Osteoblast (primary cell): ENCODE results near the gene LRRC18. TPM values are rescaled to one million over a fixed set of nuclear protein-coding genes. Genes with fewer than 3 reads are reported as not detected.

Experiments
- DNase-seq: peaks from one replicate; pipeline ENCODE4 v3.0.0; 2011; ENCODE audit warnings: low spot score, mixed read lengths; ENCODE audit not compliant: insufficient read length; ENCODE audit errors: missing footprints
- H2AFZ ChIP-seq: 2 replicates; pipeline ENCODE4 v1.6.0; 2011; ENCODE audit warnings: mild to moderate bottlenecking, low read length
- H3K27ac ChIP-seq: 2 replicates; pipeline ENCODE4 v1.5.1; 2011; ENCODE audit warnings: mild to moderate bottlenecking, low read depth, low read length, moderate library complexity
- H3K27me3 ChIP-seq: 2 replicates; pipeline ENCODE4 v1.6.0; 2012; ENCODE audit warnings: mild to moderate bottlenecking, control low read depth, inconsistent platforms, low read length, moderate library complexity; ENCODE audit not compliant: insufficient read depth
- H3K36me3 ChIP-seq: 2 replicates; pipeline ENCODE4 v1.5.1; 2011; ENCODE audit warnings: mild to moderate bottlenecking, low read length, control low read depth, moderate library complexity; ENCODE audit not compliant: insufficient read depth
- H3K4me1 ChIP-seq: 2 replicates; pipeline ENCODE4 v1.5.1; 2011; ENCODE audit warnings: mild to moderate bottlenecking, low read length, control low read depth, moderate library complexity; ENCODE audit not compliant: insufficient read depth
- H3K4me2 ChIP-seq: 2 replicates; pipeline ENCODE4 v1.6.0; 2011; ENCODE audit warnings: mild to moderate bottlenecking, low read length; ENCODE audit not compliant: insufficient read depth
- H3K4me3 ChIP-seq: fragments of 200-600 bp; sonication (generic); 3 replicates; pipeline ENCODE4 v1.5.1; 2012; ENCODE audit warnings: mild to moderate bottlenecking, low read length, inconsistent platforms; ENCODE audit not compliant: insufficient read depth
- H3K79me2 ChIP-seq: 2 replicates; pipeline ENCODE4 v1.6.0; 2012; ENCODE audit warnings: mild to moderate bottlenecking, low read length, control low read depth, inconsistent platforms; ENCODE audit not compliant: insufficient read depth
- H3K9me3 ChIP-seq: 2 replicates; pipeline ENCODE4 v1.5.1; 2011; ENCODE audit warnings: low read depth, low read length, control low read depth
- H4K20me1 ChIP-seq: 2 replicates; pipeline ENCODE4 v1.6.0; 2012; ENCODE audit warnings: mild to moderate bottlenecking, low read length, control low read depth; ENCODE audit not compliant: insufficient read depth
- total RNA-seq: library from RNA; depleted of rRNA; stranded (reverse); fragments of >200 nt; gene quantifications from 2 replicates; pipeline ENCODE4 v1.2.3, GENCODE V29; 2012
- TF ChIP-seq, protein P1 (sequence below): IDR thresholded peaks from 2 replicates; pipeline ENCODE4 v1.5.1; 2011; ENCODE audit warnings: mild to moderate bottlenecking, low read depth, low read length, moderate library complexity; ENCODE audit errors: extremely low read depth

The LRRC18 gene
- total RNA-seq, 1 donor, result not detected

DNA sequence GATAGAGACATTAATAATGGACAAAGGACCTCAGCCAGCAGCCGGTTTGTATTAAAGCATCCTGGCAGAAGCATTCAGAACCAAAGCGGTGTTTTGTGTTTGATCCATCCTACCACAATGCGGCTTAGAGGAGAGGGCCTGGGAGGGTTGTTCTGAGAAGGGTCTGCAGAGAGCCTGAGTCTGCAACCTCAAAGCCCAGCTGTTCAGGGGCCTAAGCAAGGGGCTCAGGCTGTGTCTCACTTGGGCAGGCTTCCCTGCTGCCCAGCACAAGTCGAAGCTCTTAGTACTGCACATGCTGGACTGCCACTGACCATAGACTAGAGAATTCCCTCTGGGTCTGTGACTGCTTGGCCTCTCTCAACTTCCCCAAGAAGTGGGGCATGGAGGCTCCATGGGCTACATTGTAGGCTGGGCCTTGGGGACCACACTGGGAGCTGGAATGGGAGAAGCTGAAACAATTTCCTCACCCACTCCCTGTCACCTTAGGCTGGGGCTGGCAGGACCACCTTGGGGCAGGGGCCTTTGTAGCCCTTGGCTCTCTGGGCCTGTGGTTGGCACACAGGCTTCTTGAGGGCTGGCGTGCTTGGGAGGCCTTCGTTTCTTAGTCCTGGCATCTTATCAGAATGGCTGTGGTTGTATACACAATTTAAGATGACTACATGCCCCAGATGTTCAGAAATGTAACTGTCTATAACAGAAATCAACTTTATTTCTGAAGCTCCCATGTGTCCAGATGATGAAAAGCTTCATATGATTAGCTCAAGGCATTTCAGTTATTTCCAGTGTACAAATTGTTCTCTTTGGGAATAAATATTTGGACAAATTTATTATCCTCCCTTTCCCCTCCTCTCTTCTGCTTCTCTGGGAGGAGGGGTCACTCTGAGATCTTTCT, 44.5 kb downstream of the LRRC18 start:
- Histone ChIP-seq H3K9me3 (no peaks in the 10 kb centered on the region), H4K20me1 (no peaks in the 10 kb centered on the region), H3K27me3 (peaks cover 3% of the 10 kb centered on the region), H3K79me2 (no peaks in the 10 kb centered on the region), H3K27ac (no peak overlapping the region), H3K4me1 (no peaks in the 10 kb centered on the region), H3K4me2 (no peak overlapping the region), H2AFZ (no peak overlapping the region), H3K4me3 (no peak overlapping the region), H3K36me3 (no peaks in the 10 kb centered on the region)
- TF ChIP-seq, protein P1, sequence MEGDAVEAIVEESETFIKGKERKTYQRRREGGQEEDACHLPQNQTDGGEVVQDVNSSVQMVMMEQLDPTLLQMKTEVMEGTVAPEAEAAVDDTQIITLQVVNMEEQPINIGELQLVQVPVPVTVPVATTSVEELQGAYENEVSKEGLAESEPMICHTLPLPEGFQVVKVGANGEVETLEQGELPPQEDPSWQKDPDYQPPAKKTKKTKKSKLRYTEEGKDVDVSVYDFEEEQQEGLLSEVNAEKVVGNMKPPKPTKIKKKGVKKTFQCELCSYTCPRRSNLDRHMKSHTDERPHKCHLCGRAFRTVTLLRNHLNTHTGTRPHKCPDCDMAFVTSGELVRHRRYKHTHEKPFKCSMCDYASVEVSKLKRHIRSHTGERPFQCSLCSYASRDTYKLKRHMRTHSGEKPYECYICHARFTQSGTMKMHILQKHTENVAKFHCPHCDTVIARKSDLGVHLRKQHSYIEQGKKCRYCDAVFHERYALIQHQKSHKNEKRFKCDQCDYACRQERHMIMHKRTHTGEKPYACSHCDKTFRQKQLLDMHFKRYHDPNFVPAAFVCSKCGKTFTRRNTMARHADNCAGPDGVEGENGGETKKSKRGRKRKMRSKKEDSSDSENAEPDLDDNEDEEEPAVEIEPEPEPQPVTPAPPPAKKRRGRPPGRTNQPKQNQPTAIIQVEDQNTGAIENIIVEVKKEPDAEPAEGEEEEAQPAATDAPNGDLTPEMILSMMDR, result no peak
- no peak for DNase-seq

DNA sequence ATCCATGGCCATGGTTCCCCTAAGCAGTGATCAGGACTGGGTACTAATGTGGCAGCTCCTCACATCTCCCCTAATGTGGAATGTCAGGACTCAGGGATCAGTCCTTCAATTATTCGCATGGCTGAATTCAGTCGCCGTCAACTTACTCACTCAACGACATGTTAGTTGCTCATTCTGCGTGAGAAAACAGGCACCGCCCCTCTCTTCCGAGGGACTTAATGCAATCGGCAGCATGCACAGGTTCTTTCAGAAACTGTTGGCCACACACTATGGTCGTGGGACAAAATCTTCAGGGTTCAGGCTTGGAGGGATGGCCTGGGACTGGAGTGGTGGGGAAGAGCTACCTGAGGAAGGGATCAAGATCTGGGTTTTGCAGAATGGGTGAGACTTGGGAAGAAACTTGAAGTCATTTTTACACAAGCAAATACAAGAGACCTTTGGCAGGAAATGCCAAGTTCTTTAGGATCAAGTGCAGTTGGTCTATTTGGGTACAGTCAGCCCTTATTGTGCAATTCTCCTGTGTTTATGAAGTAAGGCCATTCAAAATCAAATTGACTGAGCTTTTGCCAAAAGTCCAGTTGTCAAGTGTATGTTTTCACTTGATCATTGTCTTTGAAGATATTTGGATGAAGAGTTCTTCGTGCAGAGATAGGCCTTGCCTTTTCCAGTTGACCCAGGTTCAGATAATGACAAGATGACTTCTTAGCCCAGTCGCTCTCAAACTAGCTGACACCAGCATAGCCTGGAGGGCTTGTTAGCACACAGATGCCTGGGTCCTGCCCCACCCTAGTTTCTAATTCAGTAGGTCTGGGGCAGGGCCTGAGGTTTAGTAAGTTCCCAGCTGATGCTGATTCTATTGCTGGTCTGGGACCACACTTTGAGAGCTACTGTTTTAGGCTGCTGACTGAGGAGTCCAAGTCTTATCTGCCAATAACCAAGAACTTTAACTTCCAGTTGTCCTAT, 48.5 kb downstream of the LRRC18 start:
- Histone ChIP-seq H3K9me3 (no peaks in the 10 kb centered on the region), H3K4me2 (no peak overlapping the region), H3K27ac (no peak overlapping the region), H3K36me3 (no peaks in the 10 kb centered on the region), H4K20me1 (no peaks in the 10 kb centered on the region), H3K79me2 (no peaks in the 10 kb centered on the region), H3K4me1 (no peaks in the 10 kb centered on the region), H3K4me3 (no peak overlapping the region), H2AFZ (no peak overlapping the region), H3K27me3 (no peaks in the 10 kb centered on the region)
- TF ChIP-seq, protein P1, result no peak
- no peak for DNase-seq

DNA sequence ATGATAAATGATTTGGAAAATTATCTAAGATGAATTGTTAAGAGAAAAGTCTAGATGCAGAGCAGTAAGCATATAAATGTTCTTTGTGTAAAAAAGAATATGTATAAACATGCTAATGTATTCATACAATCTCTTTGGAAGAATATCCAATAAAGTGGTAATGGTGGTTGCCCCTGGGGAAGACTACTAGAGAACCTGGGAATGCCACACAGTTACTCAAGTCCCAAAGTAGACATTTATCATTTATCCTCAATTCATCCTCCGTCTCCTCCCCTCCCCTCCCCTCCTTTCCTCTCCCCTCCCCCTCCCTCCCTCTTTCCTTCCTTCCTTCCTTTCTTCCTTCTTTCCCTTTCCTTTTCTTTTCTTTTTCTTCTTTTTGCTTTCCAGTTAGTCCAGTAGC, 51.7 kb downstream of the LRRC18 start:
- Histone ChIP-seq H3K4me1 (no peaks in the 10 kb centered on the region), H3K9me3 (no peaks in the 10 kb centered on the region), H3K36me3 (no peaks in the 10 kb centered on the region), H3K4me3 (no peak overlapping the region), H3K79me2 (no peaks in the 10 kb centered on the region), H4K20me1 (no peaks in the 10 kb centered on the region), H3K27me3 (peaks cover 9% of the 10 kb centered on the region), H2AFZ (no peak overlapping the region), H3K27ac (no peak overlapping the region), H3K4me2 (no peak overlapping the region)
- no peak for DNase-seq
- TF ChIP-seq, protein P1, result no peak
